Calu3 (cell line): ENCODE measurements around the gene PACRG. TPM values are rescaled to one million over a fixed set of nuclear protein-coding genes. Genes with fewer than 3 reads are reported as not detected.

Source experiments
- BruUV-seq: library from RNA; stranded (reverse); fragments of 400-500 nt; replicated peaks from 2 replicates; lab custom pipeline; 2021; lab: Mats Ljungman, UMichigan
- CTCF ChIA-PET: fragments of 300-600 bp; sonication (Branson Sonifier 250); formaldehyde crosslinking; loops from one replicate; lab custom pipeline; 2022; ENCODE audit warnings: antibody characterized with exemption; lab: Charles Lee
- DNase-seq: peaks from one replicate; pipeline ENCODE4 v3.0.0; 2022
- H3K27ac Mint-ChIP-seq: one replicate; pipeline ENCODE4 v1.8.0; 2022; ENCODE audit warnings: mixed read lengths; ENCODE audit not compliant: unreplicated experiment
- H3K27me3 Mint-ChIP-seq: one replicate; pipeline ENCODE4 v1.8.0; 2022; ENCODE audit warnings: mixed read lengths; ENCODE audit not compliant: unreplicated experiment
- H3K36me3 Mint-ChIP-seq: one replicate; pipeline ENCODE4 v1.8.0; 2022; ENCODE audit warnings: mild to moderate bottlenecking, moderate library complexity, mixed read lengths; ENCODE audit not compliant: insufficient read depth, unreplicated experiment
- H3K4me1 Mint-ChIP-seq: one replicate; pipeline ENCODE4 v1.8.0; 2022; ENCODE audit warnings: mild to moderate bottlenecking, low read depth, mixed read lengths; ENCODE audit not compliant: unreplicated experiment
- H3K4me3 Mint-ChIP-seq: one replicate; pipeline ENCODE4 v1.8.0; 2022; ENCODE audit warnings: mild to moderate bottlenecking, low read depth, moderate library complexity, mixed read lengths; ENCODE audit not compliant: unreplicated experiment
- H3K9me3 Mint-ChIP-seq: one replicate; pipeline ENCODE4 v1.8.0; 2022; ENCODE audit warnings: low read depth, mixed read lengths; ENCODE audit not compliant: unreplicated experiment
- CTCF ChIP-seq: fragments of 200-600 bp; IDR thresholded peaks from one replicate; pipeline ENCODE4 v1.8.0; 2022; ENCODE audit warnings: antibody characterized with exemption; ENCODE audit not compliant: unreplicated experiment
- intact Hi-C: fragments of 100-400 bp; cut with micrococcal nuclease; formaldehyde crosslinking; loops from one replicate; pipeline ENCODE4 v1.10.0; 2022; ENCODE audit not compliant: unreplicated experiment
- total RNA-seq: library from RNA; stranded (reverse); gene quantifications from 2 replicates; pipeline ENCODE4 v1.2.3, GENCODE V29; 2022

Gene PACRG
- total RNA-seq, 1 experiment from 2014 or later: 1.5 TPM

GRCh38 chr6:162875070-162875469 is 147.3 kb downstream of the PACRG start:
- no peak for DNase-seq
- H3K27me3 Mint-ChIP-seq: no peaks in the 10 kb centered on the region
- CTCF ChIA-PET: no interaction called here
- intact Hi-C loops: no loop called here
- no peak overlapping the region for H3K27ac Mint-ChIP-seq
- no peak for TF ChIP-seq CTCF
- no peaks in the 10 kb centered on the region for H3K4me1 Mint-ChIP-seq
- H3K4me3 Mint-ChIP-seq: no peak overlapping the region
- H3K36me3 Mint-ChIP-seq: no peaks in the 10 kb centered on the region
- BruUV-seq: no TSS peak
- no peaks in the 10 kb centered on the region for H3K9me3 Mint-ChIP-seq

DNA sequence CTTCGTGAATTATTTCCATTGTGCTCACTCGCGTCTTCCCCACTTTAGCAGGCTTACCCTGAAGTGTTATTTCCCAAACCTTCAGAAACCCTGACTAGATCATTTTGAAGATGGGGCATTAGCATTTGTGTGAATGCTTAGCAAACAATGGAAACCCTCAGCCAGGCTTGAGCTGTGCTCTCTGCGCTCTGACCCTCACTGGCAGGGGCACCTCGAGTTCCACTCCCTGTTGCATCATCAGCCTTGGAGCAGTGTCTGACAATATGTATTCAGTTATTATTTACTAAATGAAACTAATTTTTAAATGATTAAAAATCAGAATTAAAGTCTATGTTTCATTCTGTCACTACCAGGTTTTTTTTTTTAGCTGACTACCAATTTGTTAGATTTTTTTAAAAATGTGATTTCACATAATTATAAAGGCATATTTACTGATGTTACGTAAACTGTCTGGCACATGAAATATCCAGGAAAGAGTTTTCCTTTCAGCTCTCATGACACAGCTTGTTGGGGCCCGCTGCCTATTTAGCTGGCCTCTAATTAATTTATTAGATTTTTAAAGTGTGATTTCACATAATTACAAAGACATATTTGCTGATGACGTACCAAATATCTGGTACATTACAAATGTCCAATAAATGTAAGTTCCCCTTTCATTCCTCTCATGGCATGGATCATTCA is 155.2 kb downstream of the PACRG start:
- no peak overlapping the region for H3K27ac Mint-ChIP-seq
- CTCF ChIA-PET: no interaction called here

DNA sequence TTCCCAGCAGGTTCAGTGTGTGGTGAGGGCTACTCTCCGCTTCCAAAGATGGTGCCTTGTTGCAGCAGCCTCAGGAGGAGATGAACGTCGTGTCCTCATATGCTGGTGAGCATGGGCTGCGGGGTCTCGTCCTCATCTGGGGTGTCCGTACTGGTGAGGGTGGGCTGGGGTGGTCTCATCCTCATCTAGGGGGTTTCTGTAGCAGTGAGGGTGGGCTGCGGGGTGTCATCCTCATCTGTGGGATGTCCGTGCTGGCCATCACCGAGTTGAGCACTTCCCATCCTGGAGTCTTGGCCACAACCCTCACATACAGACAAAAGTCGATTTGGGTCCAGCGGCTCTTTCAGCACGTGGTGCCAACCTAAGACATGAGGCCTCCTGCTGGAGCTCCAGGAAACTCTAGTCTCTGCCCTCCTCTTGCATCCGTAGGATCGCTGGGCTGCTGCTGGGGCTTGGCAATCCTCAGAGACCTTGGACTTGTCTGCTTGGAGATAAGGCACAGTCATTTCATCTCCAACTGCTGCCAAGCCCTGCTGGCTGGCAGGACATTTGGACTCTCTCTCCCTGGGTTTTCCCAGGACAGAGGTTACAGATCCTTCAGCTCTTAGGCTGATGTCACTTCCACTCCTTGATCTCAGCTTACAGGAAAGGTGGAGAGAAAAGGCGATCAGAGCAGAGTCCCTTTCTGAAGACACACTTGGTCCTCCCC is 160.4 kb downstream of the PACRG start:
- no peak overlapping the region for H3K27ac Mint-ChIP-seq
- no TSS peak for BruUV-seq

More for the DNA sequence above, 155.2 kb downstream of the PACRG start:
- BruUV-seq: no TSS peak
- TF ChIP-seq CTCF: no peak
- no peaks in the 10 kb centered on the region for H3K4me1 Mint-ChIP-seq
- intact Hi-C loops: no loop called here
- no peak for DNase-seq
- peaks cover 5% of the 10 kb centered on the region for H3K9me3 Mint-ChIP-seq
- H3K27me3 Mint-ChIP-seq: no peaks in the 10 kb centered on the region
- H3K4me3 Mint-ChIP-seq: no peak overlapping the region
- no peaks in the 10 kb centered on the region for H3K36me3 Mint-ChIP-seq

DNA sequence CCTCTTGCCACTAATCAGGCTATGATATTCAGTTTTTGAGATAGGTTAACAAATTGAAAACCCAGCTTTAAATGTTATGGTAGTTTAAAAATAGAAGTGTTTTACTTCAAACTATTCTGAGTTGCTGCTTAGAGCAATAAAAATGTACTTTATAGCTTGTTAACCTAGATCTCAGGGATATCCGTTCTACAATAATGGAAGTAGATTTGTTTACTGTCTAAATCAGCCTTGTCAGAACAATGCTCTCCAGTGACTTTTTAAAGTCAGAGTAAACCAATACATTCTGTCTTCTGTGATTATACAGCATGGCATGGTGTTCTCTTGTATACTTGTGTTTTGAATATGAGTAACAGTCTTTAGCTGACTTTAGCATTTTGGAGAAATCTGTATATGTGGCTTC is 161.5 kb downstream of the PACRG start:
- intact Hi-C loops: no loop called here
- H3K4me3 Mint-ChIP-seq: no peak overlapping the region

More for the DNA sequence above, 160.4 kb downstream of the PACRG start:
- Mint-ChIP-seq H3K36me3 (no peaks in the 10 kb centered on the region), H3K9me3 (no peaks in the 10 kb centered on the region), H3K27me3 (no peaks in the 10 kb centered on the region), H3K4me3 (no peak overlapping the region), H3K4me1 (no peaks in the 10 kb centered on the region)
- no peak for DNase-seq
- intact Hi-C loops: no loop called here
- no peak for TF ChIP-seq CTCF
- CTCF ChIA-PET: no interaction called here

More for the DNA sequence above, 161.5 kb downstream of the PACRG start:
- Mint-ChIP-seq H3K9me3 (no peaks in the 10 kb centered on the region), H3K36me3 (no peaks in the 10 kb centered on the region), H3K4me1 (no peaks in the 10 kb centered on the region), H3K27ac (no peak overlapping the region), H3K27me3 (no peaks in the 10 kb centered on the region)
- DNase-seq: no peak
- no peak for TF ChIP-seq CTCF
- CTCF ChIA-PET: no interaction called here
- BruUV-seq: no TSS peak
